Astrocyte of the spinal cord (primary cell): Measurements from ENCODE around the gene MYBL2.
"Not testable (repeated sequence)": the region's sequence is repeated elsewhere in the genome, so short reads cannot be mapped to it uniquely, and the experiment has no call there.

ENCODE experiments used
- DNase-seq: peaks from one replicate; pipeline ENCODE4 v3.0.0; 2011; ENCODE audit warnings: low read depth, low spot score
- H3K4me3 ChIP-seq: 2 replicates; pipeline ENCODE4 v1.5.1; 2011; ENCODE audit warnings: low read depth, mild to moderate bottlenecking, low read length, moderate library complexity
- CTCF ChIP-seq: IDR thresholded peaks from 2 replicates; pipeline ENCODE4 v1.5.1; 2012; ENCODE audit warnings: low read depth, mild to moderate bottlenecking, low read length, inconsistent platforms
- in situ Hi-C: cut with HindIII; loops from 2 replicates; pipeline ENCODE4 v1.10.0; 2017; ENCODE audit warnings: low sequenced_read_pairs

MYBL2 gene

GRCh38 chr20:43666376-43667328, at the start of gene MYBL2:
TSS of gene MYBL2 (plus strand) at chr20:43667114. CDS start at chr20:43667284, 170 bp downstream.
- in situ Hi-C loops: no loop called here
- H3K4me3 ChIP-seq: peak within 1 kb of the TSS; percentile 49
- DNase-seq: peak; percentile 33
- TF ChIP-seq CTCF: no peak

- DNase-seq: no peak
- TF ChIP-seq CTCF: no peak
- in situ Hi-C loops: no loop called here
- no peak overlapping the region for H3K4me3 ChIP-seq
Measured at GRCh38 chr20:43631598-43631997, 35.3 kb upstream of the MYBL2 start.

GRCh38 chr20:43636429-43636828, 30.5 kb upstream of the MYBL2 start:
- in situ Hi-C loops: no loop called here
- DNase-seq: no peak
- no peak overlapping the region for H3K4me3 ChIP-seq
- no peak for TF ChIP-seq CTCF

GRCh38 chr20:43642548-43642947, 24.4 kb upstream of the MYBL2 start:
- TF ChIP-seq CTCF: no peak

GRCh38 chr20:43650997-43651525, 15.9 kb upstream of the MYBL2 start:
- DNase-seq: no peak
- TF ChIP-seq CTCF: no peak
- H3K4me3 ChIP-seq: no peak overlapping the region
- in situ Hi-C loops: no loop called here

More at GRCh38 chr20:43642548-43642947, 24.4 kb upstream of the MYBL2 start:
- in situ Hi-C loops: no loop called here
- no peak overlapping the region for H3K4me3 ChIP-seq
- DNase-seq: no peak

GRCh38 chr20:43651650-43652184, 15.2 kb upstream of the MYBL2 start:
- in situ Hi-C loops, DNase-seq, H3K4me3 ChIP-seq: not testable (repeated sequence)

- no peak for TF ChIP-seq CTCF
Measured at GRCh38 chr20:43653966-43654365, 12.9 kb upstream of the MYBL2 start.

GRCh38 chr20:43655176-43655575, 11.7 kb upstream of the MYBL2 start:
- in situ Hi-C loops, H3K4me3 ChIP-seq, DNase-seq: not testable (repeated sequence)

More at GRCh38 chr20:43653966-43654365, 12.9 kb upstream of the MYBL2 start:
- no peak overlapping the region for H3K4me3 ChIP-seq
- in situ Hi-C loops: no loop called here
- no peak for DNase-seq
